ENCODE results near the gene ZSCAN30. TPM values are rescaled to one million over a fixed set of nuclear protein-coding genes. Genes with fewer than 3 reads are reported as not detected.

Gene ZSCAN30
- polyA plus RNA-seq, 10 donors = 16.7 to 44.7 (median 21.3) TPM

DNA sequence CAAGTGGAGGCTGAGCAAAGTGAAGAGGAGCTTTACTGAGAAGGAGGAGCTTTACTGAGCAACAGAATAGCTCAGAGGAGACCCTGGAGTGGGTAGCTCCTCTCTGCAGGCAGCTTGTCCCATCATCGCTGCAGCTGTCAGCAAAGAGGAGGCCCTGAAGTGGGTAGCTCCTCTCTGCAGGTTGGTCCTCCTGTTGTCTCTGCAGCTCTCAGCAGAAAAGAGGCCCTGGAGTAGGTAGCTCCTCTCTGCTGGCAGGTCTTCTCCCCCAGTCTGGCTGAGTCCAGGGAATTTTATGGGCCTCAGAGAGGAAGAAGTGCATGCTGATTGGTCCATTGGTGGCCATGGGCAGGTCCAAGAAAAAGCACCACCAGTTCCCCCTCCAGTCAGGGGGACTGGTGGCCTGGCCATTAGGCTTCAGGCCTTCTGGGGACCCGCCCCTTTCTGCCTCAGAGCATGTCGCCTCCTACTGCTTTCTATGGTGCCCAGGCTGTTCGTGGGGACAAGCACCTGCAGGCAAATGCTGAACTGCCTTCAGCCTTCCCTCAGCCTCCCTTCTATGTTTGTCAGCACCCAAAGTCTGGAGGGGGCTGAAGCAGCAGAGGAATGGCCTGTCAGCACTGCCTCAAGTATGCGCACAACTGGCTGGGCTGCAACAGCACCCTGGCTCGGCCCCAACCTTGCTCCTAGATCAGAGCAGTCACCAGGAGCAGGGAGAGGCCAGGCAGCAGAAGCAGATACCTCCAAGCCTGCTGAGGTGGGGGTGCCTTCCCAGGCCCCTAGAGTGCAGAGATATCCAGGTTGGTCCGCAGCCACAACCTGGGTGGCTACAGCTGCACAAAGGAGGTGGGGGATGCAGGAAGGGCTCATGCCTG is 5.9 kb downstream of the ZSCAN30 start:
- no peak for DNase-seq

DNA sequence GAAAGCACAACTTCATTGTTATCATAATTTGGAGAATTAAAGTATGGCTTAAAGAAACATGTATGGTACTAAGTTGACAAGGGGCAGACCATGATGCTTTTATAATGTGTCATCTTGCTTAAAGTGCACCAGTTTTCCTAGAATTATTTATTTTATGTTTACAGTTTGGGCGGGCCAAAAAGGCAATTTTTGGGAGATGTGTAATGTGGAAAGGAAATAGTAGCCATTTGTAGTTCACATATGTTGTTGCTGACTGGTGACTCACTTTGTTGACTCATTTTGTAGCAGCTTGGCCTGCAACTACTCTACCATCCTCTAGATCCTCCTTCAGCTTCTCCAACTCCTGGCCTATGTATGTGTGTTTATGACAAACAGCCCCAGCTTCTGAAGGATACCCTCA is 7.7 kb downstream of the ZSCAN30 start:
- DNase-seq = peak in 1 of 3 donors; percentile 35

DNA sequence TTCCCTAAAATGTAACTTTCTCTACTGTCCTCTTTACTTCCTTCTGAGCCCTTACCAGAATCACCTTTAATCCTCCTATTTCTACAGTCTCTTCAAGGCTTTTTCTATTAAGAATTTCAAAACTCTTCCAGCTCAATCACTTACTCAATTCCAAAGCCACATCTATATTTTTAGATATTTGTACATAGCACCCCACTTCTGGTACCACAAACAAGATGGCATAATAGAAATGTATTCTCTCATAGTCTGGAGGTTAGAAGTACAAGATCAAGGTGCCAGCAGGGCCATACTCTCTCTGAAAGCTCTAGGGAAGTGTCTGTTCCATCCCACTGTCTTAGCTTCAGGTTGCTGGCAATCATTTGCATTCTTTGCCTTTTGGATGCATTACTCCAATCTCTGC is 11.1 kb downstream of the ZSCAN30 start:
- no peak for DNase-seq

DNA sequence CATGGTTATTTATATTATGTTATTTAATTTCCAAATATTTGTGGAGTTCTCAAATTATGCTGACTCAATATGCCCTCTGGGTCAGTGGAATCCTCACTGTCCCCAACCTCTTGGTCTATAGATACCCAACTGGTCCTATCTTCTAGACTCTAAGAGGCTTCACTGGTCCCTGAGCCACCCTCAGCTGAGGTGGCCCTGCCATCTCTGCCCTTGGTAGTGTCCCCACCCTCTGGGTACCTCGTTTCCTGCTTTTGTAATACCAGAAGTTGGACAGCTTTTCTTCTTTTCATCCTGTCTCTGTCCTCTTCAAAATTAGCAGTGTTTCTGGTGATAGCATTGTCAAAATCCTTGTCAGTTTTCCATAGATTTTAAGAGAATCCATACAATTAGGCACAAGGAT is 11.9 kb downstream of the ZSCAN30 start:
- no peak for DNase-seq

DNA sequence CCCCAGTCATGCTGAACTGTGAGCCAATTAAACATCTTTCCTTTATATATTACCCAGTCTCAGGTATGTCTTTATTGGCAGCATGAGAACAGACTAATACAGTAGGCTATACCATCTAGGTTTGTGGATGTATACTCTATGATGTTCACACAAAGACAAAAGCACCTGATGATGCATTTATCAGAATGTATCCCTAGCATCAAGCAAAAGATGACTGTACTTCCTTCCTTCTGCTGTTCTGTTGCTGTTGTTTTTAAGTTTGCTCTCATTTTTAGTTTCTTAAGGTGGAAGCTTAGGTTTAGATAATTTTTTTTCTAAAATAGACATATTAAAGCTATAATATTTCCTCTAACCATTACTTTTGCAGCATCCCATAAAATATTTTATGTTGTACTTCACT is 12.4 kb downstream of the ZSCAN30 start:
- no peak for DNase-seq

DNA sequence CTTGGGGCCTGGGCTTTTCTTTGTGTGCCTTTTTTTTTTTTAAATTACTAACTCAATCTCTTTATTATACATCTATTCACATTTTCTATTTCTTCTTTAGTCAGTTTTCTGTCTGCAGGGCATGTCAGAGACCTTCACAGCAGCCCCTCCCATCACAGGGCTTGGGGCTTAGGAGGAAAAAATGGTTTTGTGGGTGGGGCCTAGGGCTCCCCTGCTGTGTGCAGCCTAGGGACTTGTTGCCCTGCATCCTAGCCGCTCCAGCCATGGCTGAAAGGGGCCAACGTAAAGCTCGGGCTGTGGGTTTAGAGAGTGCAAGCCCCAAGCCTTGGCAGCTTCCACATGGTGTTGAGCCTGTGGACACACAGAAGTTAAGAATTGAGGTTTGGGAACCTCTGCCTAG is 13.8 kb downstream of the ZSCAN30 start:
- DNase-seq = no peak

DNA sequence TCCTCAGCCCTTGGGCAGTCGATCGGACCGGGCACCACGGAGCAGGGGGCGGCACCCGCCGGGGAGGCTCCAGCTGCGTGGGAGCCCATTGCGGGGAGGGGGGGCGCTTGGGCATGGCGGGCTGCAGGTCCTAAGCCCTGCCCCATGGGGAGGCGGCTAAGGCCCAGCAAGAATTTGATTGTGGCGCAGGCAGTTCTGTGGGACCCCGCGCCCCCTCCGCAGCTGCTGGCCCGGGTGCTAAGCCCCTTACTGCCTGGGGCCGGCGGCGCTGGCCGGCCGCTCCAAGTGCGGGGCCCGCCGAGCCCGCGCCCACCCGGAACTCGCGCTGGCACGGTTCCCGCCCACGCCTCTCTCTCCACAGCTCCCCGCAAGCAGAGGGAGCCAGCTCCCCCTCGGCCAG is 18.4 kb downstream of the ZSCAN30 start:
- no peak for DNase-seq

- peak in 1 of 3 donors; percentile 15 for DNase-seq
Observed at GRCh38 chr18:35268821-35269220, 21.2 kb downstream of the ZSCAN30 start.

DNA sequence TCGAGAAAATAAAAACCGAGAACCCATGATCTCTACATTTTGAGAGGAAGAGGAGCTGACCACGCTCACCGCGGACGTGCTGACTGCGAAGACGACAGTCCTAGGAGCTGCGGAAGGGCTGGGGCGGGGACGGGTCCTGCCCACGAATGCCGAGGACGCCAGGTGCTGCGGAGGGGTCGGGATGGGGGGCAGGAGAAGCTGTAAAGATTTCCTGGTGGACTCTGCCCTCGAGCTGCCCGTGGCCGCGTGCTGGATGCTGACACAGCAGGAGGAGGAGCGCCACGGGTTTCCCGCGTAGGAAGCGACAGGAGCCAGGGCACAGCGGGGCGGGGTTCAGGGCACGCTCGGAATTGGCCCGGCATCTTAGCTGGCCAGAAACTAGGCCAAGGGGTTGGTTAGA is 22.2 kb downstream of the ZSCAN30 start:
- DNase-seq = peak in 2 of 3 donors; percentile 20 to 52

DNA sequence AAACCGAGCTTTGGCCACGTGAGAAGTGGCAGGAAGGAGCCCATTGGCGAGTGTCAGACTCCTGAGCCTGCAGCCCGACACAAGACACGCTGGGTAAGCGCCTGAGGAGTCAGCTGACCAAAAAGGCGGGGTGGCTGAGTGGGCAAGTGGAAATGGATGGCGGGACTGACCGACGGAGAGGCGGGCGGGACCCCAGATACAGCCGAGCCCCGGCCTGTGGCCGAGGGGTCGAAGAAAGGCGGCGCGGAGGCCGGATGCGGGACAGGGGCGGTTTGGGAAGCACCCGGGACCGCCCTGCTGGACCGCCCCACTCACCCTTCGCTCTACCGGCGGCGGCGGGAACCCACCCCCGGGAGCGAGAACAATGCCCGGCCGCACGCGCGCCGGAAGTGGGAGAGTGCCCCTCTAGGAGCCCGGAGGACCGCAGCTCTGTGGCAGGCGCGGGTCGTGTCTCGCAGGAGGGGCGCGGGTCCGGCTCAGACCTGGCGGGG is 22.8 kb downstream of the ZSCAN30 start:
- DNase-seq = peak; percentile 71 to 95 (median 90)

GRCh38 chr18:35264409-35264808 is 25.6 kb downstream of the ZSCAN30 start:
- no peak for DNase-seq

DNA sequence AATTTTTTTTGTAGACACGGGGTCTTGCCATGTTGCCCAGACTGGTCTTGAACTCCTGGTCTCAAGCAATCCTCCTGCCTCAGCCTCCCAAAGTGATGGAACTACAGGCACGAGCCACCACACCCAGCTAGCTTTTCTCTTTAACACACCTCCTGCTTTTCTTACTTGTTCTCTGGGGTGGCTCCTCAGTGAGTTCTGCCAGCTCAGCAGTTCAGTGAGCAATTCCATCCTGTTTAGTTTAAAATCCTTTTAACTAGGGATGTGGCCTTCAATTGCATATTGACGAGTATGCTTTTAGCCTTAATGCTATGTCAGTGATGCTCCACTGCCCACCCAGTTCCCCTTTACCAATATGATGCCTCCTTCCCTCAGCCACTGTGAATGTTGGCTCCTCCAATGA is 33.1 kb downstream of the ZSCAN30 start:
- DNase-seq = no peak

- DNase-seq = no peak
Observed at GRCh38 chr18:35253655-35254287, 36.3 kb downstream of the ZSCAN30 start.

GRCh38 chr18:35252466-35252865 is 37.6 kb downstream of the ZSCAN30 start:
- DNase-seq = no peak

DNA sequence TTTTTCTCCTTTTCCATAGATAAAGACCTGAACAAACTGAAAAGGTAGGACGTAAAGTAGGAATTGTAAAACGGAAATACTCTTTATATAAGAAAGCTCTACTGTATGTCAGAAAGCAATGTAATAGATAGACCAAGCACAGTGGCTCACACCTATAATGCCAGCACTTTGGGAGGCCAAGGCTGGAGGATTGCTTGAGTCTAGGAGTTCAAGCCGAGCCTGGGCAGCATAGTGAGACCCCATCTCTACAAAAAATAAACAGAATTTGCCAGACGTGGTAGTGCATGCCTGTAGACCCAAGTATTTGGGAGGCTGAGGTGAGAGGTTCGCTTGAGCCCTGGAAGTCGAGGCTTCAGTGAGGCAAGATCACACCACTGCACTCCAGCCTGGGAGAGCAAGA is 41.6 kb downstream of the ZSCAN30 start:
- no peak for DNase-seq

DNA sequence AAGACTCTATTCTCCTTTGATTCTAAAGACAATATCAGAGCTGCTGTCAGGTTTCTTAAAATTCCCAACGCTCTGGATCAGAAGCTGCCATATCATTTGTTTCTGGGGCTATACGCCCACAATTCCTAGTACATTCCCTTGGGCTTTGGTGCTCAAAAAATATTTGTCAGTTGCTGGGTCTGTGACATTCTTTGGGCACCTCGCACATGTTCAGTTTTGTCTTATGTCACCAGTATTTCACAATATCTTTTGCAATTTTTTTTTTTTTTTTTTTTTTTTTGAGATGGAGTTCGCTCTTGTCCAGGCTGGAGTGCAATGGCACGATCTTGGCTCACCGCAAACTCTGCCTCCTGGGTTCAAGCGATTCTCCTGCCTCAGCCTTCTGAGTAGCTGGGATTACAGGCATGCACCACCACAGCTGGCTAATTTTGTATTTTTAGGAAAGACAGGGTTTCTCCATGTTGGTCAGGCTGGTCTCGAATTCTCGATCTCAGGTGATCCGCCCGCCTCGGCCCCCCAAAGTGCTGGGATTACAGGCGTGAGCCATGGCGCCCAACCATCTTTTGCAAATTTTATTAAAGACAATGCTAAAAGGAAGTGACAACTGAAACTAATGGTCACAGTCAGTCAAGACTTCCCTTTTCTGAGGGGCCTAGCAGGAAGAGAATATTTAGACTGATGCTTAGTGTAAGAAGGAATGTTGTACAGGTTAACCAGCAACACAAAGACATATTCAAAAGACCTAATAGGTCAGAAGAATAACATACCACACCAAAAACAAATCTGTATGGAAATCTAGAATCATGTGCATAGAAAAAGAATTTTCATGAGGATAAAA is 42.4 kb downstream of the ZSCAN30 start:
- no peak for DNase-seq

DNA sequence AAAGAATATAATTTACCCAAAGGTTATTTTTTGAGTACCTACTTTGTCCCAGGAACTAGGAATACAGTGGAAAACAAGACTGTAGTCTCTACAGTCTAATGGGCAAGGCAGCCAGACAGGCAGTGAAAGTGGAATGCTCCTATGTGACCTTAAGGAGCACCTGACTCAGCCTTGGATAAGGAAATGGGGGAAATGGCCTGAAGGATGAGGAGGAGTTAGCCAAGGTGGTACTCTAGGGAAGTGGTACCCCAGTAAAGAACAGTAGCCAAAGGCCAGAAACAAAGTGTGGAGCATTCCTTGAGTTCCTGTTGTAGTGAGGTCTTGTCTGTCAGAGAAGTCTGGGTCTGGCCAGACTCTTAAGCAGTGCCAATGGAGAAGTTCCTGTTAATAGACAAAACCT is 43.2 kb downstream of the ZSCAN30 start:
- no peak for DNase-seq

DNA sequence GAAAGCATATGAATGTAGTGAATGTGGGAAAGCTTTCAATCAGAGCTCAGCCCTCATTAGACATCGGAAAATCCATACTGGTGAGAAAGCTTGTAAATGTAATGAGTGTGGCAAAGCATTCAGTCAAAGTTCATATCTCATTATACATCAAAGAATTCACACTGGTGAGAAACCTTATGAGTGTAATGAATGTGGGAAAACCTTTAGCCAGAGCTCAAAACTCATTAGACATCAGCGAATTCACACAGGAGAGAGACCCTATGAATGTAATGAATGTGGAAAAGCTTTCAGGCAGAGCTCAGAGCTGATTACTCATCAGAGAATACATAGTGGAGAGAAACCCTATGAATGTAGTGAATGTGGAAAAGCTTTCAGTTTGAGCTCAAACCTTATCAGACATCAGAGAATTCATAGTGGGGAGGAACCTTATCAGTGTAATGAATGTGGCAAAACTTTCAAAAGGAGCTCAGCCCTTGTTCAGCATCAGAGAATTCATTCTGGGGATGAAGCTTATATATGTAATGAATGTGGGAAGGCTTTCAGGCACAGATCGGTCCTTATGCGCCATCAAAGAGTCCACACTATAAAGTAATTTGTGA is 44.2 kb downstream of the ZSCAN30 start:
- no peak for DNase-seq

GRCh38 chr18:35244671-35245070 is 45.4 kb downstream of the ZSCAN30 start:
- no peak for DNase-seq

GRCh38 chr18:35242426-35242825 is 47.6 kb downstream of the ZSCAN30 start:
- peak in 1 of 3 donors; percentile 11 for DNase-seq

GRCh38 chr18:35241448-35241804 is 48.6 kb downstream of the ZSCAN30 start:
- DNase-seq = no peak

Data from muscle of back (tissue), 11 donors.